HUDEP-2 (cell line): ENCODE data around the gene MAPK14.

ENCODE experiments used
- DNase-seq, 76 experiments: peaks; one replicate each; lab custom pipeline; 2025; ENCODE audit not compliant: unreplicated experiment in 76 of 76; lab: John Stamatoyannopoulos, UW

MAPK14 gene

GRCh38 chr6:36067374-36068011 lies 39.9 kb downstream of the MAPK14 start:
- peak in 37 of 76 experiments; percentile 34 to 95 (median 84) for DNase-seq

DNA sequence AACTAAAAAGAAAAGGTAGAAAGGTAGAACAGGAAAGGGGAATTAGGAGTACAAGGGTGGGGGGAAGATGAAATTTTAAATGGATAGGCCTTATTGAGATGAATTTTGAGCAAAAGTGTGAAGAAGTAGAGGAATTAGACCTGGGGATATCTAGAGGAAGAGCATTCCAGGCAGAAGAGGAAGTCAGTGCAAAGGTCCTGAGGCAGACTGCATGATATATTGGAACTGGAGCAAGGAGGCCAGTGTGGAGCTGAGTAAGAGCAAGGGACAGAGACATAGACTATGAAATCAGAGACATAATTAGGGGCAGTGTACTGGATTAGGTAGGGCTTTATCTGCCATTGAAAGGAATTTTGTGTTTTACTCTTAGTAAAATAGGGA lies 40.4 kb downstream of the MAPK14 start:
- DNase-seq = peak in 11 of 76 experiments; percentile 14 to 71 (median 50)

GRCh38 chr6:36068586-36068985 lies 41.0 kb downstream of the MAPK14 start:
- peak in 4 of 76 experiments; percentile 14 to 30 (median 20) for DNase-seq

GRCh38 chr6:36069573-36069972 lies 42.0 kb downstream of the MAPK14 start:
- no peak for DNase-seq

GRCh38 chr6:36070252-36070651 lies 42.6 kb downstream of the MAPK14 start:
- DNase-seq = no peak

DNA sequence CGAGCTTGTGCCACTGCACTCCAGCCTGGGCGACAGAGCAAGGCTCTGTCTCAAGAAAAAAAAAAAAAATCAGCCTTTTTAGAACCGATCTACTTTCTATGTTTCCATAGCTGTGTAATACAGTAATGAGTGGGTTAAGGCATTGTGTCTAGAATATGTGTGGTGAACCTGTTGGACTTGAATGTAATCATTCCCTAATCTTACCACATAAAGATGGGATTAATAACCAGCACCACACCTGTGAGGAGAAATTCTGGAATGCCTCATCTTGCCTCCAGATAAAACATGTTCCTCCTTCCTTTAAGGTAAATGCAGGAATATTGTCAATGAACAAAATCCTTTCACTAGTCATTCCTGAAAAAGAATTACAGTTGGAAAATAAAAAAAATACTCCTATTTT lies 43.7 kb downstream of the MAPK14 start:
- DNase-seq = no peak

- DNase-seq = no peak
Measured at GRCh38 chr6:36071714-36072113, 44.1 kb downstream of the MAPK14 start.

DNA sequence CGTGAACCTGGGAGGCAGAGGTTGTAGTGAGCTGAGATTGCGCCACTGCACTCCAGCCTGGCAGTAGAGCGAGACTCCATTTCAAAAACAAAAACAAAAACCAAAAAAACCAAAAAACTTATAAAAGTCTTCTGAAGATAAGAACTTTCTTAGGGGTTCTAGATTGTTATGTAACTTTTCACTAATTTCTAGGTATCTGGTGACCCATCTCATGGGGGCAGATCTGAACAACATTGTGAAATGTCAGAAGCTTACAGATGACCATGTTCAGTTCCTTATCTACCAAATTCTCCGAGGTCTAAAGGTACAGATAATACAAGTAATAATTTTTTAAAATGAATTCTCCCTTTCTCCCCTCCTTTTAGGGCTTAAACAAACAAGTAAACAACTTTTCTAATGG lies 45.1 kb downstream of the MAPK14 start:
- DNase-seq = no peak

- DNase-seq = peak in 2 of 76 experiments; percentile 24
Measured at GRCh38 chr6:36073587-36073986, 46.0 kb downstream of the MAPK14 start.

GRCh38 chr6:36075656-36076055 lies 48.0 kb downstream of the MAPK14 start:
- peak in 31 of 76 experiments; percentile 8 to 69 (median 43) for DNase-seq

GRCh38 chr6:36076178-36077063 lies 48.8 kb downstream of the MAPK14 start:
- DNase-seq = peak in 9 of 76 experiments; percentile 19 to 64 (median 33)

DNA sequence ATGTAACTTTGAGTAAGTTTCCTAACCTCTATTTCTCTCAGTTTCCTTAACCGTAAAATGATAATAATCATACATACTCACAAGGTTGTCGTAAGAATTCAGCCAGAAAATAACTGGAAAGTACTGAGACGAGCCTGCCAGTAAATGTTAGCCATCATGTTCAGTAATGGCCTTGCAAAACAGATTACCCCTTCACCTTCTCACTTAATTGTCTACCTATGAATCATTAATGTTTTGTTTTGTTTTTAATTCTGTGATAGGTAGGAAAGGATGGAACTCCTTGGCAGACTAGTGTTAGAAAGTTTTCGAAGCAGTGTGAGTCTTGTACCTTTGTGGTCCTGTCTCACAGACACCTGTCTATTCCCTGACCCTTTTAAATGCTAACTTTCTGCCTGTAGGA lies 50.6 kb downstream of the MAPK14 start:
- no peak for DNase-seq

- no peak for DNase-seq
Measured at GRCh38 chr6:36079601-36080000, 52.0 kb downstream of the MAPK14 start.

DNA sequence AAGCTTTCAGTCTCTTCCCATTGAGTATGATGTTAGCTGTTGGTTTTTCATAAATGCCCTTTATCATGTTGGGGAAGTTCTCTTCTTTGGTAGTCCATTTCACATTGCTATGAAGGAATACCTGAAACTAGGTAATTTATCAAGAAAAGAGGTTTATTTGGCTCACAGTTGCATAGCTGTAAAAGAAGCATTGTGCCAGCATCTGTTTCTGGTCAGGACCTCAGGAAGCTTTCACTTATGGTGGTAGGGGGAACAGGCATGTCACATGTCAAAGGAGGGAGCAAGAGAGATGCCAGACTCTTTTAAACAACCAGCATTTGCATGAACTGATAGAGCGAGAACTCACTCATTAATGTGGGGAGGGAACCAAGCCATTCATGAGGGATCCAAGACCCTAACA lies 54.7 kb downstream of the MAPK14 start:
- no peak for DNase-seq

DNA sequence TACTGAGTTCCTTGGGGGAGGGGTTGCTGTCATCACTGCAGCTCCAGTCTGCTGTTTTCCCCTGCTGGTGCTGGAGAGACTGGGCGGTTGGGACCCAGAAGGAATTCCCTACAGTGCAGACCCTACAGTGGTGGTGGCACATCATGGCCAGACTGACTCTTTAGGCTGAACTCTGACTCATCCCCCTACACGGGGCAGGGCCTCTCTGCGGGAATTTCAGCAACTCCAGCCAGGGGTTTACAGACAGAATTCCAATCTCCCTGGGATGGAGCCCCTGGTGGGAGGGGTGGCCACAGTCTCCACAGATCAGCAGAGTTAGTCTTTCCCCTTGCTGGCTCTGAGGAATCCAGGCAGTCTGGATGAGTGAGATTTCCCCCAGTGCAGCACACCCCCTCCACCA lies 55.8 kb downstream of the MAPK14 start:
- no peak for DNase-seq

DNA sequence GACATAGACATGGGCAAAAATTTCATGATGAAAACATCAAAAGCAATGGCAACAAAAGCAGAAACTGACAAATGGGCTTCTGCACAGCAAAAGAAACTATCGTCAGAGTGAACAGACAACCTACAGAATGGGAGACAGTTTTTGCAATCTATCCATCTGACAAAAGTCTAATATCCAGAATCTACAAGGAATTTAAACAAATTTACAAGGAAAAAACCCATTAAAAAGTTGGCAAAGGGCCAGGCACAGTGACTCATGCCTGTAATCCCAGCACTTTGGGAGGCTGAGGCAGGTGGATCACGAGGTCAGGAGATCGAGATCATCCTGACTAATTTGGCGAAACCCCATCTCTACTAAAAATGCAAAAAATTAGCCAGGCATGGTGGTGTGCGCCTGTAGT lies 60.6 kb downstream of the MAPK14 start:
- peak in 1 of 76 experiments; percentile 14 for DNase-seq

DNA sequence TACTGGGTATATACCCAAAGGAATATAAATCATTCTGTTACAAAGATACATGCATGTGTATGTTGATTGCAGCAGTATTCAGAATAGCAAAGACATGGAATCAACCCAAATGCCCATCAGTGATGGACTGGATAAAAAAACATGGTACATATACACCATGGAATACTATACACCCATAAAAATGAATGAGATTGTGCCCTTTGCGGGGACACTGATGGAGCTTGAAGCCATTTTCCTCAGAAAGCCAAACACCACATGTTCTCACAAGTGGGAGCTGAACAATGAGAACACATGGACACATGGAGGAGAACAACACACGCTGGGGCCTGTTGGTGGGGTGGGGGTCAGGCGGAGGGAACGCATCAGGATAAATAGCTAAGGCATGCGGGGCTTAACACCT lies 61.4 kb downstream of the MAPK14 start:
- DNase-seq = no peak

DNA sequence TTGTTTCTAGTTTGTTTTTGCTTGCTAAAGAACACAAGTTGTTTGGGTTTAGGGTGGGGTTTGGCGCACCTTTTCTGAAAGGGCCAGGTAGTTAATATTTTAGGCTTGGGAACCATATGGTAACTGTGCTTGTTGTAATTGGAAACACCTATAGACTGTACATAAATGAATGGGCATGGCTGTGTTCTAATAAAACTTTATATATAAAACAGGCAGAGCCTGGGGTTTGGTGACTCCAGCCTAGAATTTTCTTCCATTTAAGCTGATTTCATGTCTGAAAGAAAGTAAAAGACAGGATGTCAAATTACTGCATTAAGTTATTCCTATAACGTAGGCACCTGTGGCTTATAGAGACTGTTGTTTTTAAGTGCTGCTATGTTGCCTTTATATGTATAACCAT lies 66.6 kb downstream of the MAPK14 start:
- DNase-seq = no peak

DNA sequence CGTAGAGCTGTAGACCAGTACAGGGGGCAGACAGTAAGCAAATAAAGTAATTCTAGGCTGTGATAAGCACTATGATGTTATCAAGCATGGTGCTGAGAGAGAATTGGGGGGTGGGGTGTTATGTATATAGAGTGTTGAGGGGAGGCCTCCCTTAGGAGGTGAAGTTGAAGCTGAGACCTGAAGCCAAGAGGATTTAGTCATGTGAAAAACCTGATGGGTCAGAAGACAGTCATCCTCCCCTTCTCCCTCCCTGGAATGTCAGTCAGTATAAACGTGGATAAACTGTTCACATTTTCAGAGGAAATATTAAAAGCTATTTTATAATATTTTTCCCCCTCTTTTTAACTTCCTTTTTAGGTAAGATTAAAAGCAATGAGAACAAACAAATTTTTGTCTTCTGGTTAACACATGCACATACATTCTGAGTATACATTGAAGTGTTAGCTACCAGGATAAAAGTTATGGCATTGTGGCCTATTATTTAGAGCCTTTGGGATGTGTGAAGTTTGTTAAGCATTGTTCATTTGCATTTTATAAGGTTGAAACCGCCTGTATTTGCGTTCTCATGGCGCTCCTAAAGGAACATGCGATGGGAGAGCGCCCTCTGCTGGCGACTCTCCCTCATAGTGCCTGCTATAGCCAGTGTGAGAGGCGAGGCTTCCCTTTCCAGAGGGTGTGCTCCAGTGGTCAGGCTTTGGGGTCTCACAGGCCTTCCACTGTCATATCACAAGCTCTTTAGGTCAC lies 67.3 kb downstream of the MAPK14 start:
- peak in 72 of 76 experiments; percentile 17 to 87 (median 72) for DNase-seq

DNA sequence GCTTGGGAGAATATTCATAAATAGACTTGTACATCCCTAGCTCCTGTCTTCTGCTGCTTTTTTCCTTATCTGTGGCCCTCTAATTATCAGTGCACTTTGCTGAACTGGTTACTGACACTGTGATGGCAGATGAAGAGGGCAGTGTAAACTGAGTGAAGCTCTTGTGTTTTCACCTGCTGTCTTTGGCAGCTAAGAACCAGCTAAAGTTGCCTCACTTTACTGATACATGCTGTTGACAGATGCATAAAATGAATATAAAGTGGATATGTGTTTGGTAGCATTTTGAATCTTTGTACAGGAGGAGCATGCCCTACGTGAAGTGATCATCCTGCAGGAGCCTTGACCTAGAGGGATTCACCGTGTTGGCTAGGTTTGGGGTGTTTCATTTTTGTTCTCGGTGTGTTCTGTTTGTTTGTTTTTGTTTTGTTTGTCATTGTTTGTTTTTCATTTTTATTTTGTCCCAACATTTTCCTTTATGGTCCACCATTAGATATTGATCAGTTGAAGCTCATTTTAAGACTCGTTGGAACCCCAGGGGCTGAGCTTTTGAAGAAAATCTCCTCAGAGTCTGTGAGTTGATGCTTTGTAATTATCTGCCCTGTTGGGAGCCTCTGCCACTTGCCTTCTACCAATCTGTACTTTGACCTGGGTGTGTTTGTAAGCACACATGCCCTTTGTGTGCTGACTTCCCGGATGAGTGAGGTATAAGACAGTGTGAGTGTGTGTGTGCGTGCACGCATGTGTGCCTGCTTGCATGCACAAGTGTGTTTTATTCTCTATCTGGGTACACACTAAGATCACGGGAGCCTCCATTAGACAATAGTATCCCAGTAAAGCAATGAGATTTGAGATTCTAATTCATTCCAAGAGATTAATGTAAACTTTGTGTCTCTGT lies 68.1 kb downstream of the MAPK14 start:
- DNase-seq = no peak
